Activated CD4-positive, CD25-positive, alpha-beta regulatory T cell (primary cell): ENCODE data around the gene SH3GL1.

Experiments used
- DNase-seq, 4 experiments: peaks; one replicate each; lab custom pipeline; 2025; lab: John Stamatoyannopoulos, UW

Gene SH3GL1

DNA sequence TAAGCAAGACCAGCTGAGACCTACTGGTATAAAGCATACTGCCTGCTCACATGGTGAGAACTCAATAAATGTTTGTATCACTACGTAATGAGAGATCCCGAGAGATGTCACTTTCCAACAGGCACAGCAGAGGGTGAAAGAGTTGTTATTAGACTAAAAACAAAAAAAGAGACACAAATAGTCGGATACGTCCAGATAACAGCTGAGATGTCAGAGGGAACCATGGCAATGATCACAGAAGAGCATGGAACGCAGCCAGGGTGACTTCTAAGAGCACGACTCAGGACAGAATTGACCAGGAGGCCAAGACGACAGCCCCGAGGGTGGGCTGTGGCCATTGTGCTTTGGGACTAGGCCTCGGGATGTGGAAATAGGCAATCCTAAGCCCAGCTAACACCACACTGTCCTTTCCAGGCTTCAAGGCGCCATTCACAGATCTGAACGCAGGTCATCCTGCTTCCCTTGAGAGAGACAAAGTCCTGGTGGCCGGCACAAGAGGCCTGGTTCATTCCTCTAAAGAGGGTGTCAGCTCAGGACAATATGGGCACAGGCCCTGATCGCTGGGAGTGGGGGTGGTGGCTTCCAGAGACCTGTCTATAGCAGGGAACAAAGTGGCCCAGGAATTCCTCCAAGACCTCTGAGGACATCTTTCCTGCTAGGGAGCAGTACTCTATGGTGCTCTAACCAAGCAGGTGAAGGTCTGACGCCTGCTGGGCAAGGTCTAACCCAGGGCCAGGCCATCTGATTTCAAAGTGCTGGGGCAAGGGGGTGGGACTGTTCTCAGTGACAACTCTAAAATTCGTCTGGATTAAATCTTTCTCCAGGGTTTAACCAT, 3.2 kb downstream of the SH3GL1 start:
- DNase-seq, result no peak

DNA sequence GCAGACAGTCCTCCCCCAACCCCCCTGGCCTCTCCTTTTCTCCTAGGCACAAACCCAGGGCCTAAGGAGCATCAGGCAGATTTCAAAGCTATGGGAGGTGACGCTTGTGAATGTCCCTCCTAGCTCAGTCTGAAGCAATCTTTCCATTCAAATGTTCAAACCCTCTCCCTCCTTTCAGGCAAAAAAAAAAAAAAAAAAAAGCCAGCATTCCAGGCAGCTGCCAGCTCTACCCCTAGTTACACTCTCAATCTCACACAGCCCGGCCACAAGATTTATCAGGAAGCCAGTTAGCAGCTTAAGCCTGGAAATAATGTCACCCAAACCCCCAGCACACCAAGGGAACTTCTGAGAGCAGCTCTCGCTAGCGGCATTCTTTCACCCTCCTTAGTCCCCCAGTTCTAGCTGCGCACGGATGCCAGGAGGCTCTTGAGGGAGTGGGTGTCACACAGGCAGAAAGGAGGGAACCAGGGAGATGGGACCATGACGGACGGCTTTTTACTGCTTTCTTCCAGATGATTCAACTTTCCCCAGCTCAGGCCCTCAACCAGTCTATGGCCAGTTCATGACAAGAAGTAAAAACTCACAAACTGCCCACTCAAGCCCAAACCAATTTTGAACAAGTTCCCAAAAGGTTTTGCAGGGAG, 6.3 kb downstream of the SH3GL1 start:
- no peak for DNase-seq

DNA sequence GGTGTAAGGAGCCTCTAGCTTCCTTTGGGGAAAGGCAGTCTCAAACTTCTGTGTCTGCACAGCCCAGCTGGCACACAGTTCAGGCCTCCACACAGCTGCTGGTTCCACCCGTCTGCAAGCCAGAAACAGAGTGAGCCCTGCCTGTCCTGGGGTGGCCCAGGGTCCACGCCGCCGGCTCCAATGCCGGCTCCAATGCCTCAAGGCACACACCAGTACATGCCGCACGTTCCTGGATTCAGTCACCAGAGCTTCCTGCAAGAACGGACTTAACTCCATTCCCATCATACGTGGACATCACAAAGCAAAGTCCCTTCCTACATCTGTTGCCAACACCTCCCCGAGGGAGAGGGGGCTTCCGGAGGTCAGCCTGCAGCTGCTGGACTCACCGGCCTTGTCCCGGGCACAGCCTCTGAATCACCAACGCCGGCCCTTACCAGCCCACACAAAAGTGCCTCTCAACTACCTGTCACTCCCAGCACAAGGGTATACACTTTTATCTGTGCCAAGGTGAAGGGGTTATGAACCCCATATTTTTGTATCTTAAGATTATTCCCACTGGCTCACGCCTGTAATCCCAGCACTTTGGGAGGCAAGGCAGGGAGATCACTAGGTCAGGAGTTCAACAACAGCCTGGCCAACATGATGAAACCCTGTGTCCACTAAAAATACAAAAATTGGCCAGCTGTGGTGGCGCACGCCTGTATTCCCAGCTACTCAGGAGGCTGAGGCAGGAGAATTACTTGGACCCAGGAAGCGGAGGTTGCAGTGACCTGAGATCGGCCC, 8.5 kb downstream of the SH3GL1 start:
- no peak for DNase-seq

DNA sequence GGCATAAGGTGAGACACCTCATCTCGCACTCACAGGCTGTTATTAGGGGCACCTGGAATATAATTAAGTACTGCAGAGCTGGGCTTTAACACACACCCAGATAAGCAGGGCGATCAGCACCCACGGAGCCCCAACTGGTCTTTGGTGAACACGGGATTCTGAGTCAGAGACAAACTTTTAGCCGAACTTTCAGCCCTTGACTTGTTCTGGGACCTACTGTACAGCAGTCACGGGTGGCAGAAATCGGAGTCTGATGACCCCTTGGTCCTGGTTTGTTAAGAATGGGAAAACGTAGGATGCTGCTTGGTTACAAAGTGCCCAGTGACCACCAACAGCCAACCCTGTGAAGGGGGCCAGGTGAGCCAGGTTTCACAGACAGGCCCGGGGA, 9.0 kb downstream of the SH3GL1 start:
- DNase-seq, result no peak

DNA sequence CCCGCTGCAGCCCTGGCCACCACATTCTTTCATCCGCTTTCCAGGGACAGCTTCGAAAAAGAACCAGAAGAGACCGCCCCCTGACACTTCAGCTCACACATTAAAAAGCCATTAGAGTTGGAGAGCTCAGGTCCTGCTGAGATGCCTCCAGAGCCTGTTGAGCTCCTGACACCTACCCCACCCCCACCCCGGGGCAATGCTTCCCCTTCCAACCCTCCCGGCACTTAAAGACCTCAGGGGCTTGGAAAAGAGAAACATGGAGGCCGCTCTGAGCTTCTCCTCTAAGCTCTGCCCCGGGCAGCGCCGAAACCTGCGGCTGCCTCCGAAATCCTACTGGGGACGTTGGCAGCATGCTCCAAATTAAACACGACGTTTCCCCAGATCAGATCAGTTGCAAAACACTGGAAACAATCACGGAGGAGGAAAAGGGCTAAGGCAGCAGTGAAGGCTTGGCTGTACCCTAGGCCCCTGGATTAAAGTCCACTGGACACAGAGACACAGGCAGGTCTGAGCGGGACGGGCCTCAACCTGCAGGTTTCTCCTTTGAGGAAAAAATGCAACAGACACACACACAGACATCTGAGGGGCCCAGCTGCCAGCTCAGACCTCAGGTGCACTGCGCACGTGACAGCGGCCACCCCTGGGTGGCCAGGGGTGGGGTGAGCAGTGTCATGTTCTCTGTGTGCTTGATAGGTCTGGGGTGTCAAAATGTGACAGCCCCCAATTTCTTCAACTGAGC, 9.6 kb downstream of the SH3GL1 start:
- no peak for DNase-seq

DNA sequence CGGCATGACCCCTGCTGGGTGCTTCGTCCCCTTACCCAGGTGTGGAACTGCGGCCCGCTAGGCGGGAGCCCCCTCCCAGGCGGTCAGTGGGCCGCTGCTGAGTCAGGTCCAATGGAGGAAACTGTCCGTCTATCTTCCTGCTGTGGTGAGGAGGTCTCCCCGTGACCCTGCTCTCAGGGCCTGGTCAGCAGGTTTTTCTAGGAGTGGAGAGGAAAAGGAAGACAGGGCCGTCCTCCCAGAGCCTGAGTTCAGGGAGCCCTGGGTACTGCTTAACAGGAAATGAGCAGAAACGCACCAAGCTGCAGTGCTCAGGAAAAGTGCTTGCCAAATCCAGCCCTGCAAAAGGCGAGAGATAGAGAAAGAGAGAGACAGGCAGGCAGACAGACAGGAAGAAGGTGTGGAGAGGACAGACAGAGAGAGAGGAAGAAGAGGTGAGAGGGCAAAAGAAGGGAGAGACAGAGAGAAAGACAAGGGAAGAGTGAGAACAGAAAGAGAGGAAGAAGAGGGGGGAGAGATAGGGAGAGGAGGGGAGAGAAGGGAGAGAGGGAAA, 10.3 kb downstream of the SH3GL1 start:
- DNase-seq, result no peak

DNA sequence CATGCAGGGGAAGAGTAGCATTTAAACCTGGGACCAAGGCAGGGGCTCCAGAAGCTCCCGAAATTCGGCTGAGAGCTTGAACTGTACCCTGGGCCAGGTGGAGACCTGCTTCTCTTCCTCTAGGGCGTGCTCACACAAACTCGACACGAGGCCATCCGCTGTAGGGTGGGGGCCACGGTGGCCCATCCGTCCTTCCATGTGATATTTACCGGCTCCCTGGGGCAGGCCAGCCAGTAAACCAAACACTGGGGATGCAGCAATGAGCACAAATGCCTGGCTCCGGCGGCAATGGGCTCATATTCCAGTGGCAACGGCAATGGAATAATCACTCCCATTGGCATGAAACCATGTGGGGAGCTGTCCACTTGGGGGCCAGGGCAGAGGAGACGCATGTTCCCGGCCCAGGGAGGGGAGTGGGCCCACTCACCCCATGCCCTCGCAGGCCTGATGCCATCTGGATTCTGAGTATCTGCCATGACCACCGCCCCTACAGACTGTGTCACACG, 10.8 kb downstream of the SH3GL1 start:
- DNase-seq, result no peak

DNA sequence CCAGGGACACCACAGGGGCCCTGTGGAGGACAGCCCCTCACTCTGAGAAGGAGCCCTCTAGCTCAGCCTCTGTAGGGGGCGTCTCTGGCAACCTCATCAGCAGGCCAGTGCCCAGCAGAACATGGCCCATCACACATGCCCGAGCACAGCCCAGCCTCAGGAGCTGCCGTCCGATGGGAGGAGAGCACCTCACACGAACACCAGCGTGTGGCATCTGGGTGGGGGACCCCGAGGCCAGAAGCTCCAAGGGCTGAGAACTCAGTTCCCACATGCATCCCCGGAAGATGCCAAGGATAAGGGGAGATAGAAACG, 11.3 kb downstream of the SH3GL1 start:
- no peak for DNase-seq

DNA sequence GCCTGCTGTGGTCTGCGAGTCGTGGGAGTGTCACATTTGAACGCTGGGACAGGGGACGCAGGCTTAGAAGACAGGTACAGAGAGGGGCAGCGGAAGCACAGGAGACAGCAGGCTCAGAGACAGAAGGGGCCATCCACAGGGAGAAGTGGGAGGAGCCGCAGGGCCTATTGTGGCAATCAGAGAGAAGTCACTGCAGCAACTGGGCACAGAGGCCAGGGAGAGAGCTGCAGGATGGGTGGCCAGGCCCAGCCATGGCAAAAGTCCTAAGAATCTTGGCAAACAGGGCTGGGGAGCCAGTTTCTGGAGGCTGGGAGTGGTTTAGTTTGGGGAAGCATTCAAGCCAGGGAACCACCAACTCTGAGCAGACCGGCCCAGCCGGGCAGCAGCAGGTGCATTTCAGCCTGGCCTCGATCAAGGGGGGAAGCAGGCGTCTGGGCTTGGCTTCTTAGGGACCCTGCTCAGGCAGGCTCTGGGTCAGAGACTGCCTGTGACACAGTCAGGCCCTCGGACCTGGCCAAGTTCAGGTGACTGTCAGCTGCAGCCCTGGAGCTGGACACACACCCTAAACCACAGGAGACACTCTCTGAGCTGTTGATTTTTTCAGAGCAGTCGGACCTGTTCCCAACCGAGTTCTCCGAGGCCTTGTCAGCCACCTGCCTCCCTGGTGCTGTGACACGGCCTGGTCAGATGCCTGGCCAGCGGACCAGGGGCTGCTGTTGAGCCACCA, 11.8 kb downstream of the SH3GL1 start:
- no peak for DNase-seq

DNA sequence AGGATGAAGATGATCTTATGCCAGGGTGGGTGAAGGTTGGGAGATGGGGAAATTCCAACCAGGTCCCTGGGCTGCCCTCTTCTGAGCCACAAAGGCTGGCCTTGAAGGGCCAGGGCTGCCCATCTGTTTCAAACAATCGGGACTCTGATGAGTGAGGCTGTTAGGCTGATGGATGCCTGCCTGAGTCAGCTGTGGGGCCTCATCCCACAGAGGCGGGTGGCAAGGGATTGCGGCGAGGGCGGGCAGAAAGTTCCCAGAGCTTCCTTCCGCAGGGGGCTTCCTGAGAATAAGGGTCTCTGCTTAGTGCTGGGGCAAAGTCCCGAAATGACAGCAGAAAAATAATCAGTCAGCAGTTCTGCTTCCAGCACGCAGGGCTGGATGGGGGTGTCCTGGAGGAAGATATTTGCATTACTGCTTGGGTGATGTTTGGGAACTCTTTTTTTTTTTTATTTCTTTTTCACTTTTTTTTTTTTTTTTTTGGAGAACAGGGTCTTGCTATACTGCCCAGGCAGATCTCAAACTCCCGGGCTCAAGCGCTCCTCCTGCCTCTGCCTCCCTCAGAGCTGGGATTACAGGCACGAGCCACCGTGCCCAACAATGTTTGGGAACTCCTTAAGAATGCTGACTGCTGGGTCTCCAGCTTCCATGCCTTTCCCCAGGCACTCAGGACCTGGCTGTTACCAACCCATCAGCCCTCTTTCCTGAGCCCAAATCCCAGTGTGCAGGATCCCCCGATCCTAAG, 14.1 kb downstream of the SH3GL1 start:
- no peak for DNase-seq

DNA sequence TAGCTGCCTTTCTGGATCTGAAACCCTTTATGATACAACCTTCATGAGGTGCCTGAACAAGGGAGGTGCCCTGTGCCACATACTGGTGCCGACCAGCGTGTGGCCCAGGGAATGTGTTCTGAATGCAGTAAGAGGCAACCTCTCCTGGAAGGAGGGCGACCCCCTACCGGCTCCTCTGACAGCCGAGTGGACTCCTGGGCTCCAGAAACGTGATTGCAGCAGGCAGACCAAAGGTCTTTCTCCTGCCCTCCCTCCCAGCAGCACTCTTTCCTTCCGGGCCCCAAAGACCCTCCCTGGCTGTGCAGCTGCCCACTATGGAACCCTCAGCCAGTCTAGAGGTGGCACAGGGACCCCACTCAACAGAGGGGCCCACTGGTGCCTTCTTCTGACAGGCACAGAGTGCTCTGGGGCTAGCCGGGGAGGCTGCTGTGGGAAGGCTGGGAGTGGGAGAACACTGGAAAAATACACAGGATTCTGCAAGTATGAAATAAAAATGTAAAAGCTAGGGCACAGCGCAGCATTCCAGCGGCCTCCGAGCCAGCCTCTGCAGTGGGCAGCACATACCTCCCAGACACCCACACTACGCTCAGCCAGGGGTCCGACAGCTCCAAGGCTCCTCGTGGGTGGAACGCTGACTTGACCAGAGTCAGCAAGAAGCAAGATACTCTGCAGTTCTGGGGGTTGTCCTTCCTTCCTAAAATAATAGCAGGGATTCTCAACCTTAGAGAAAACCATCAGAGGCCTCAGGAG, 14.9 kb downstream of the SH3GL1 start:
- no peak for DNase-seq

DNA sequence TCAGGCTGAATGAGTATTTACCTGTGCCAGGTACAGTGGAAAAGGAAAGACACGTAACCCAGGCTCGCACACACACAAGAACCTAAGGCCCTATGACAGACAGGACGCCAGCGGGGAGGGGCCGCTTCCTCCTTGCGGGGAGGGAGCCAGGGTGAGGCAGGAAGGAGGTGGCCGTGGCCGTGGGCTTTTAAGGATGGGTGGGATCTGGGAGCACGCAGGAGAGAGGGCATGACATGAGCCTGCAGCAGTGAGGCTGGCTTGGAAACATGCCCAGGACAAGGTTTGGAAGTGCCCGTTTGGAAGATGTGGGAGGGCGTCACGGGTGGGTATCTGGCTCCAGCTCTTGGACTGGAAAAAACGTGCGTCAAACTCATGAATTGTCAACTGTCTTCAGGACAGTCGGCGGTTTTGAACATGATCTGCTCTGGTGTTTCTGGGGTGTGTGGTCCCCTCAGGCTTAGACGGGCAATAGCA, 20.1 kb downstream of the SH3GL1 start:
- peak in 2 of 4 experiments; percentile 30 to 42 for DNase-seq

DNA sequence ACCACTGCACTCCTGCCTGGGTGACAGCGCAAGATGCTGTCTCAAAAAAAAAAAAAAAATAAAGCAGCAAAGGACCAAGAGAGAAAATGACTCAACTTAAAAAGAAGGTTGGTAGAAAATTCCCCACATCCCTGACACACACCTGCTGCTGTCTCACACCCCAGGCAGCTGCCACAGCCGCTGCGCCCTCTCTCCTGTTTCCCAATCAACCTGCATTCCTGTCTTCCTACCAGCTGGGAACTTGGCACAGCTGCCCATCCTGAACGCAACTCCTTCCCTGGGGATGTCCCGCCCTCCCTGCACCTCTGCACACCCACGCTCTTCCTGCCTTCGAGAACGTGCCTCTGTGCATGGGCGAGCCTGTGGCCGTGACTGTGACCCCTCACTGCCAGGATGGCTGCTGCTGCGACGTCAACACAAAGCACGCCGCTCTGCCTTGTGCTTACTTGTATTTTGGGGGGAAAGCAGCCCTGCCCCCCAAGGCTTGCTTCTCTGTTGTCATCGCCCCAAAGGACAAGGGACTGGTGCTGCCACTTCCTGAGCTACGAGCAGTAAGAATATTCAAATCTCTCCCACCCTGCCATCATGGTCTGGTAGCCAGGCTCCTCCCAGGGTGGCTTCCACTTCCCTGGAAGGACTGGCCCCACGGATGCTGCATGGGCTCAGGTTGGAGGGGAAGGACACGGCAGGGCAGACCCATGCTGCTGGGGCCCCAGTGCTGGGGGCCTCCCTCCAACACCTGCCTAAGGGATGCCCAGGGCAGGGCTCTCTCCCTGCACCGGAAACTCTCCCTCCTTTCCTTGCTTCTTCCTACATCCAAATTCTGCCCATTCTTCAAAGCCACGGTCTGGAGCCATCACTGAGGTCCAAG, 20.7 kb downstream of the SH3GL1 start:
- no peak for DNase-seq

DNA sequence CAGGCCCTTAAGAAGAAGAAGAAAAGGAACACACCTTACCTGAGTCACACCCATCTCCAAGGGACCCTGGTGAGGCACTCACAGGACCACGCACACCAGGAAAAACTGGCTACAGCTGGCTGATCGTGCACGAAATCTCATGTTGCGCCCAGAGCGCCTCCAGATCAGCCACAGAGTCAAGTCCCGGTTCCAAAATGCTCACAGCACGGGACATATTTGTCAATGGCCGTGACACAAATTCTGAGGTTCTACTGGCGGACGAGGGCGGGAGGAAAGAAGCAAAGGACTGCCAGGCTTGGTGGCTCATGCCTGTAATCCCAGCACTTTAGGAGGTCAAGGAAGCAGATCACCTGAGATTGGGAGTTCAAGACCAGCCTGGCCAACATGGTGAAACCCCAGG, 21.5 kb downstream of the SH3GL1 start:
- no peak for DNase-seq

DNA sequence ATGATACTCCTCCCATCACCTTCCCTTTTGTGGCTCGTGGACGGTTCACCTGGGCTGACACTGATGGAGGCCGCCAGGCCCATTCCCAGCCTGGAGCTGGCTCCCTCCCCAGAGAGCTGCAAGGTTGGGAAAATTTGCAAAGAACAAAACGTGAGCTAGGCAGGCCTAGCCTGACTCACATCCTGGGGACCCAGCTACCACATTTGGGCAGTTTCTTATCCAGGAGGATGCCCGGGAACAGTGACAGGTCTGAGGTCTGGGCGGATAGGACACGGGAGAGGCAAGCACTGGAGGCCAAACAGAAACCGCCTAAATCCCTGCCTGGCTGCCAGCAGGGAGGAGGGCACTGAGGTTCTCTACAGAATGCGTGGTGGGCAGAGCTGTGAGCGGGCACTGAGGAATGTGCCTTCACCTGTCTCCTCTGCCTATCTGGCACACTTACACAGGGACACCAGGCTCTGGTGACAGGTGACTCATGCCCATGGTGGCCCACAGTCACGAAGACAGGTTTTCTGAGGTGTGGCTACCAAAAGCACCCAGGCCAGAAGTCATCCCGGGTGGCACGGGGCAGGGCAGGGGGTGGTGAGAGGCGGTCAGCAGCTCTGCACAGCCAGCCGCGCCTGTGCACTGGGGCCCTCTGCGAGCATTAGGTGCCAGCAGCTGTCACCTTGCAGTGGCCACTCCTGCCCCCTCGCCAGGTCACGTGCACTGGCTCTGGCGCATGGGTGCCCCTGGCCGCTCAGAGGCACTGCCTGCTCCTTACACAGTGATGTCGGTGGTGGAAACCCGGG, 23.2 kb downstream of the SH3GL1 start:
- DNase-seq, result no peak

DNA sequence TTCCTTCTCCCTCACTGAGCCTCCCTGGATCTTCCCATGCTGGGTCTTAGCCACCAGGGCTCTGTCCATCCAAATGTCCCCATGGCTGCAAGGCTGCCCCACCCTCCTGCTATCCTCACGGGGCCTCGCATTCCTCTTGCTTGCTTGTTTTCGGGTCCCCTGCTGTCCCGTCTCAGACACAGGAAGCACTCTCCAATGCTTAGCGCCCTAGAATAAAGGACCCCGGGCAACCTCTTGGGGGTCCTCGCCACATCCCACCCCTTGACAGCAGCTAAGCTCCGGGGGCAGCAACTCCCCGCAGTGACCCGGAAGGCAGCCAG, 23.7 kb downstream of the SH3GL1 start:
- no peak for DNase-seq

DNA sequence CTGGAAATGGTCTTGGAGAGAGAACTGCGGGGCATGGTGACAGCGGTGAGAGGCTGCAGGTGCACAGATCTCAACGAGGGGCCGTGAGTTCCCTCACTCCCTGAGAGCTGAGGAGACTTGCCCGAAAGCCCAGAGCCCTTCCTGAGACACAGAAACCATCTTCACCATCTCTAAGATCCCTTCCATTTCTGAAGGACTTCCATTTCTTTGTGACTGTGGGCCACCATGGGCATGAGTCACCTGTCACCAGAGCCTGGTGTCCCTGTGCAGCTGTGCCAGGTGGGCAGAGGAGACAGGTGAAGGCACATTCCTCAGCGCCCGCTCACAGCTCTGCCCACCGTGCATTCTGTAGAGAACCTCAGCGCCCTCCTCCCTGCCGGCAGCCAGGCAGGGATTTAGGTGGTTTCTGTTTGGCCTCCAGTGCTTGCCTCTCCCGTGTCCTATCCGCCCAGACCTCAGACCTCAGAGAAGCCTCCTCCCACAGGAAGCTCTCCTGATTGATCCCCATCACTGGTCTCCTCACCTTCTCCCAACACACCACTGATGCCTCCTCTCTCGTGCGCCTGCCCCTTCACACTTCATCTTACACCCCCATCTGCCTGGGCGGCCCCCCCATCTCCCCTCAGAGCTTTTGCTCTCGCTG, 24.2 kb downstream of the SH3GL1 start:
- DNase-seq, result no peak
